CD4-positive, CD25-positive, alpha-beta regulatory T cell (primary cell): ENCODE results near the gene KPNA5. TPM values are rescaled to one million over a fixed set of nuclear protein-coding genes. Genes with fewer than 3 reads are reported as not detected.
A peak's percentile ranks its signal among the peaks of the same experiment; 100 is the strongest.
"Not testable (repeated sequence)": the region's sequence is repeated elsewhere in the genome, so short reads cannot be mapped to it uniquely, and the experiment has no call there.

Experiments used
- ATAC-seq, 2 donors: fragments of 150-1000 bp; cut with Tn5 transposase; one replicate each; pipeline ENCODE4 v1.10.0; 2021; ENCODE audit warnings: low read depth in 2 of 2, moderate number of reproducible peaks in 2 of 2, moderate library complexity in 1 of 2
- DNase-seq, 3 donors: peaks; one replicate each; pipeline versions ENCODE4 v3.0.0 to v3.0.0-alpha.2; 2012 to 2022; ENCODE audit warnings: mixed read lengths in 1 of 3
- H3K27ac ChIP-seq: one replicate; pipeline ENCODE4 v1.7.0; 2013; ENCODE audit warnings: mild to moderate bottlenecking, low read length; ENCODE audit not compliant: insufficient read depth, poor library complexity, severe bottlenecking
- H3K27me3 ChIP-seq: one replicate; pipeline ENCODE4 v1.7.0; 2013; ENCODE audit warnings: low read length; ENCODE audit not compliant: control insufficient read depth, insufficient read depth
- H3K36me3 ChIP-seq: one replicate; pipeline ENCODE4 v1.7.0; 2013; ENCODE audit warnings: mild to moderate bottlenecking, low read length, moderate library complexity; ENCODE audit not compliant: control insufficient read depth, insufficient read depth
- H3K4me1 ChIP-seq: 2 replicates; pipeline ENCODE4 v1.7.0; 2013; ENCODE audit warnings: mild to moderate bottlenecking, low read length; ENCODE audit not compliant: insufficient read depth, control insufficient read depth, poor library complexity, severe bottlenecking
- H3K4me3 ChIP-seq: one replicate; pipeline ENCODE4 v1.7.0; 2013; ENCODE audit warnings: low read depth, mild to moderate bottlenecking, low read length, moderate library complexity
- H3K9me3 ChIP-seq, 2 experiments: 1 replicate in 1 of 2; 2 replicates in 1 of 2; pipeline ENCODE4 v1.7.0; 2013; ENCODE audit warnings: low read length in 2 of 2, mild to moderate bottlenecking in 1 of 2, moderate library complexity in 1 of 2; ENCODE audit not compliant: control insufficient read depth in 2 of 2
- H3K27ac Mint-ChIP-seq, 3 donors: one replicate each; pipeline ENCODE4 v1.8.0; 2020 to 2022; ENCODE audit warnings: mild to moderate bottlenecking in 3 of 3, mixed read lengths in 3 of 3, moderate library complexity in 2 of 3
- H3K27me3 Mint-ChIP-seq: one replicate; pipeline ENCODE4 v1.8.0; 2022; ENCODE audit warnings: mild to moderate bottlenecking, mixed read lengths
- H3K36me3 Mint-ChIP-seq: one replicate; pipeline ENCODE4 v1.8.0; 2020; ENCODE audit warnings: mixed read lengths
- H3K4me1 Mint-ChIP-seq, 4 donors: one replicate each; pipeline ENCODE4 v1.8.0; 2020 to 2022; ENCODE audit warnings: mixed read lengths in 4 of 4, mild to moderate bottlenecking in 1 of 4
- H3K4me3 Mint-ChIP-seq, 4 donors: one replicate each; pipeline ENCODE4 v1.8.0; 2020 to 2022; ENCODE audit warnings: mild to moderate bottlenecking in 4 of 4, mixed read lengths in 4 of 4, moderate library complexity in 3 of 4
- H3K9me3 Mint-ChIP-seq, 7 donors: one replicate each; pipeline ENCODE4 v1.8.0; 2020 to 2022; ENCODE audit warnings: mixed read lengths in 7 of 7, mild to moderate bottlenecking in 3 of 7, moderate library complexity in 2 of 7
- polyA plus RNA-seq, 4 donors: library from polyadenylated mRNA; unstranded; fragments of 300-500 nt; fragmentation: Illumina TruSeq; gene quantifications; one replicate each; pipeline ENCODE4 v1.2.3, GENCODE V29; 2021
- total RNA-seq: library from RNA; stranded (reverse); gene quantifications from one replicate; pipeline ENCODE4 v1.2.3, GENCODE V29; 2022

KPNA5 gene
- total and polyA plus RNA-seq, 5 donors from 2014 or later: 11.6 to 28.4 (median 12.1) TPM

DNA sequence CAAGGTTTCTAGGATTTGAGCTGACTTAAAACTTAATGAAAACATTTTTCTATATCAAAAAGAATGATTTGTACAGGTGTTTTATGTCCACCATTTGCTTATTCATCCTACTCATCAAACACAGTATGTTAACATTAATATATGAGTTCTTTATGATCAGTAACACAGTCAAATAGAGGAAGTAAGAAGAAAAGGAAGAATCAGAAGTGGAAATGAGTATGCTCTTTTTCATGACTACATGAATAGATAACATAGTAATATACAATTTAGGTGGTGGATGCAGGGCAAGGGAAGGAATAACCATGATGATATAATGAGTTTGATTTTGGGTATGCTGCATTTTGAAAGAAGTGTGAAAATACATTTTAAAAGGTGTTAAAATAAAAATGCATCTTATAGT is 16.5 kb downstream of the KPNA5 start:
- peaks cover 0 to 1% (median 0%) of the 10 kb centered on the region in 7 donors for H3K9me3 Mint-ChIP-seq
- H3K27ac Mint-ChIP-seq: no peak overlapping the region
- H3K4me1 Mint-ChIP-seq: peaks cover 33 to 50% (median 38%) of the 10 kb centered on the region in 4 donors

DNA sequence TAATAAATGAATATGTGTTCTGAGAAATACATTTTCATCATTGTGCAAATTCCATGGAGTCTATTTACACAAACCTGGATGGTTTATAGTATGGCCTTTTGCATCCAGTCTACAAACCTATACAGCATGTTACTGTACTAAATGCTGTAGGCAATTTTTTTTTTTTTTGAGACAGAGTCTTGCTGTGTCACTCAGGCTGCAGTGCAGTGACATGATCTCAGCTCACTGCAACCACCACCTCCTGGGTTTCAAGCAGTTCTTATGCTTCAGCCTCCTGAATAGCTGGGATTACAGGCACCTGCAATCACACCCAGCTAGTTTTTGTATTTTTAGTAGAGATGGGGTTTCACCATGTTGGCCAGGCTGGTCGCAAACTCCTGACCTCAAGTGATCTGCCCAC is 22.9 kb downstream of the KPNA5 start:
- peaks cover 9 to 17% (median 12%) of the 10 kb centered on the region in 4 donors for H3K4me1 Mint-ChIP-seq
- not testable (repeated sequence) for H3K4me1 ChIP-seq, ATAC-seq, DNase-seq, H3K27ac ChIP-seq, H3K4me3 ChIP-seq, H3K9me3 ChIP-seq, H3K9me3 Mint-ChIP-seq, H3K27me3 Mint-ChIP-seq, H3K27ac Mint-ChIP-seq, H3K27me3 ChIP-seq, H3K4me3 Mint-ChIP-seq
- H3K36me3 ChIP-seq: peaks cover 61% of the 10 kb centered on the region
- H3K36me3 Mint-ChIP-seq: peaks cover 29% of the 10 kb centered on the region

More for the DNA sequence above, 16.5 kb downstream of the KPNA5 start:
- Mint-ChIP-seq H3K27me3 (no peaks in the 10 kb centered on the region), H3K4me3 (peak overlapping the region in 1 of 4 donors; percentile 7), H3K36me3 (peaks cover 40% of the 10 kb centered on the region)
- Histone ChIP-seq H3K4me3 (no peak overlapping the region), H3K4me1 (peaks cover 11% of the 10 kb centered on the region), H3K36me3 (peaks cover 41% of the 10 kb centered on the region), H3K27me3 (no peaks in the 10 kb centered on the region), H3K9me3 (no peaks in the 10 kb centered on the region), H3K27ac (no peak overlapping the region)
- no peak for ATAC-seq
- DNase-seq: no peak

DNA sequence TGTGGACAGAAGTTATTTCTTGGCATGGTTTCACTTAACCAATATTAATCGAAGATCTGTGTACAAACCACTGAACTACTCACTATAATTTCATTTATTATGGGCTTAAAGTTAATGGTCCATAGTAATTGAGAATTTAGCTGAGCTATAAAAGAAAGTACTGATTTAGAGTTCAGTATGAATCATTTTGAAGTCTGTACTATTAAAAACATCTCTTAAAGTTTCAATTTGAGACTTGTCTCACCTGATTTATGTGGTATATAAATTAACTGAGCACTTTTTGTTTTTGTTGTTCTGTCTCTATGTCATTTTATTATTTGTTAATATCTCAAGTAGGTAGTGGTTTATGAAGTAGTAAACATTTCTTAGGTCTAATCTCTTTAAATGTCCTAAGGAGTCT is 24.9 kb downstream of the KPNA5 start:
- no peaks in the 10 kb centered on the region for H3K9me3 ChIP-seq
- no peaks in the 10 kb centered on the region for H3K27me3 ChIP-seq
- no peak overlapping the region for H3K4me3 ChIP-seq
- H3K27me3 Mint-ChIP-seq: no peaks in the 10 kb centered on the region
- H3K27ac Mint-ChIP-seq: no peak overlapping the region
- H3K4me1 ChIP-seq: no peaks in the 10 kb centered on the region
- H3K36me3 ChIP-seq: peaks cover 55% of the 10 kb centered on the region
- no peak overlapping the region for H3K4me3 Mint-ChIP-seq
- no peaks in the 10 kb centered on the region for H3K9me3 Mint-ChIP-seq
- no peak overlapping the region for H3K27ac ChIP-seq
- peaks cover 33% of the 10 kb centered on the region for H3K36me3 Mint-ChIP-seq
- ATAC-seq: no peak
- peaks cover 6 to 17% (median 8%) of the 10 kb centered on the region in 4 donors for H3K4me1 Mint-ChIP-seq
- DNase-seq: no peak

GRCh38 chr6:116714296-116714695 is 33.3 kb downstream of the KPNA5 start:
- no peak overlapping the region for H3K4me3 Mint-ChIP-seq
- H3K27me3 Mint-ChIP-seq: no peaks in the 10 kb centered on the region
- peaks cover 59% of the 10 kb centered on the region for H3K36me3 ChIP-seq
- DNase-seq (no peak), ATAC-seq (no peak)
- H3K9me3 ChIP-seq: no peaks in the 10 kb centered on the region
- H3K27ac Mint-ChIP-seq: no peak overlapping the region
- no peaks in the 10 kb centered on the region for H3K27me3 ChIP-seq
- H3K4me3 ChIP-seq: no peak overlapping the region
- H3K4me1 ChIP-seq: no peaks in the 10 kb centered on the region
- no peak overlapping the region for H3K27ac ChIP-seq
- no peaks in the 10 kb centered on the region for H3K9me3 Mint-ChIP-seq
- H3K36me3 Mint-ChIP-seq: peaks cover 64% of the 10 kb centered on the region
- peaks cover 18 to 27% (median 21%) of the 10 kb centered on the region in 4 donors for H3K4me1 Mint-ChIP-seq

GRCh38 chr6:116714761-116715160 is 33.8 kb downstream of the KPNA5 start:
- Mint-ChIP-seq H3K27me3 (no peaks in the 10 kb centered on the region), H3K4me3 (no peak overlapping the region), H3K36me3 (peaks cover 65% of the 10 kb centered on the region), H3K9me3 (no peaks in the 10 kb centered on the region), H3K27ac (no peak overlapping the region), H3K4me1 (peaks cover 18 to 27% (median 21%) of the 10 kb centered on the region in 4 donors)
- DNase-seq (no peak), ATAC-seq (no peak)
- Histone ChIP-seq H3K36me3 (peaks cover 59% of the 10 kb centered on the region), H3K4me3 (no peak overlapping the region), H3K9me3 (no peaks in the 10 kb centered on the region), H3K27me3 (no peaks in the 10 kb centered on the region), H3K27ac (no peak overlapping the region), H3K4me1 (no peaks in the 10 kb centered on the region)

DNA sequence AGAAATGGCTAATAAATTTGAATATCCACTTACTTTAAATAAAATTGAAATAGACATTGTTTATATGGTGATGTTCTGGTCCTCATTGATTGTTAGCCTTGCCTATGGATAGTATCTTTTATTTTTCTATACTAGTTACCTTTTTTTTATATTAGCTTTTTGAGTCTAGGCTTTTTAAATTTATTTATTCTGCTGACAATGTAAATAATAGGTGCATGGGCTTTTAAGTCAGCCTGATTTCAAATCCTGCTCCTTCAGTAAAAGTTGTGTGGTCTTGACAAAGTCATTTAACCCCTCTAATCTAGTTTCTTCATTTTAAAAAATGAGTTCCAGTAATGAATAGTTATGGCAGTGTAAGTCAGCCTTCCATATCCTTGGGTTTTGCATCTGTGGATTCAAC is 45.9 kb downstream of the KPNA5 start:
- H3K27me3 Mint-ChIP-seq: no peaks in the 10 kb centered on the region
- H3K4me1 ChIP-seq: no peaks in the 10 kb centered on the region
- peaks cover 0 to 9% (median 5%) of the 10 kb centered on the region in 4 donors for H3K4me1 Mint-ChIP-seq
- no peak for ATAC-seq
- peaks cover 0 to under 1% (median 0%) of the 10 kb centered on the region in 7 donors for H3K9me3 Mint-ChIP-seq
- H3K9me3 ChIP-seq: no peaks in the 10 kb centered on the region
- H3K4me3 Mint-ChIP-seq: no peak overlapping the region
- peaks cover 70% of the 10 kb centered on the region for H3K36me3 Mint-ChIP-seq
- H3K27ac Mint-ChIP-seq: peak overlapping the region in 1 of 3 donors; percentile 28
- no peak overlapping the region for H3K27ac ChIP-seq
- no peak overlapping the region for H3K4me3 ChIP-seq
- DNase-seq: no peak
- H3K27me3 ChIP-seq: no peaks in the 10 kb centered on the region
- peaks cover 84% of the 10 kb centered on the region for H3K36me3 ChIP-seq

DNA sequence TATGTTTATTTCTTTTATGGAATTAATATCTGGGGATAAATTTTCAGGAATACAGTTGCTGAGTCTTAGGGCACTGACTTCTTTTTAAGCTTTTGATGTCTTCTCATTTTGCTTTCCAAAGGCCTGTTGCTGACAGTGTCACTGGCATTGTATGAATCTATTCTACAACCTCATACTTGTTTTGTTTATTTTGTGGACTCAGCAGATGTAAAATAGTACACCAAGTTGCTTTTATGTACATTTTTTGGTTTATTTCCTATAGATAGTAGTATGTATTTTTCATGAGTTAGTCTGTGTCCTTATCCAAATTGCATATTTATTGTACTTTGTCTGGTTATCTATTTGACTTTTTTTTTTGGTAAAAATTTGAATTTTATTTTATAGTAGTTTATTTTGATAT is 49.5 kb downstream of the KPNA5 start:
- Mint-ChIP-seq H3K36me3 (peaks cover 58% of the 10 kb centered on the region), H3K4me3 (no peak overlapping the region), H3K27me3 (no peaks in the 10 kb centered on the region)

GRCh38 chr6:116737004-116737403 is 56.0 kb downstream of the KPNA5 start:
- Histone ChIP-seq H3K4me3 (no peak overlapping the region), H3K27ac (no peak overlapping the region), H3K9me3 (peaks cover 10 to 29% of the 10 kb centered on the region in 2 experiments), H3K4me1 (no peaks in the 10 kb centered on the region), H3K27me3 (no peaks in the 10 kb centered on the region), H3K36me3 (peaks cover 32% of the 10 kb centered on the region)
- H3K27ac Mint-ChIP-seq: no peak overlapping the region
- ATAC-seq (no peak), DNase-seq (no peak)
- H3K36me3 Mint-ChIP-seq: peaks cover 30% of the 10 kb centered on the region
- H3K4me1 Mint-ChIP-seq: no peaks in the 10 kb centered on the region
- H3K9me3 Mint-ChIP-seq: peaks cover 0 to 33% (median 13%) of the 10 kb centered on the region in 7 donors
- H3K4me3 Mint-ChIP-seq: no peak overlapping the region
- H3K27me3 Mint-ChIP-seq: no peaks in the 10 kb centered on the region

More for the DNA sequence above, 49.5 kb downstream of the KPNA5 start:
- Mint-ChIP-seq H3K4me1 (peaks cover 0 to 5% (median 1%) of the 10 kb centered on the region in 4 donors), H3K27ac (peak overlapping the region in 1 of 3 donors; percentile 12), H3K9me3 (peaks cover 0 to 4% (median 0%) of the 10 kb centered on the region in 7 donors)
- peaks cover 70% of the 10 kb centered on the region for H3K36me3 ChIP-seq
- DNase-seq (no peak), ATAC-seq (no peak)
- H3K4me3 ChIP-seq: no peak overlapping the region
- H3K9me3 ChIP-seq: no peaks in the 10 kb centered on the region
- no peaks in the 10 kb centered on the region for H3K4me1 ChIP-seq
- H3K27me3 ChIP-seq: no peaks in the 10 kb centered on the region
- no peak overlapping the region for H3K27ac ChIP-seq
